Spinal cord (tissue), 10 donors: ENCODE data around the gene KIRREL3. TPM values are rescaled to one million over a fixed set of nuclear protein-coding genes. Genes with fewer than 3 reads are reported as not detected.
"Not testable (repeated sequence)": the region's sequence is repeated elsewhere in the genome, so short reads cannot be mapped to it uniquely, and the experiment has no call there.

ENCODE experiments used
- DNase-seq, 6 donors: peaks; one replicate each; pipeline versions ENCODE4 v3.0.0 to v3.0.0-alpha.2; 2013 to 2015; ENCODE audit warnings: low spot score in 6 of 6, low read depth in 4 of 6
- H3K27ac ChIP-seq: one replicate; pipeline ENCODE4 v1.5.1; 2013; ENCODE audit warnings: low read depth, low read length, control low read depth
- H3K27me3 ChIP-seq: one replicate; pipeline ENCODE4 v1.6.1; 2013; ENCODE audit warnings: low read length; ENCODE audit not compliant: control insufficient read depth, insufficient read depth
- H3K36me3 ChIP-seq: one replicate; pipeline ENCODE4 v1.6.1; 2013; ENCODE audit warnings: low read length; ENCODE audit not compliant: control insufficient read depth, insufficient read depth
- H3K4me1 ChIP-seq: one replicate; pipeline ENCODE4 v1.6.1; 2013; ENCODE audit warnings: low read length; ENCODE audit not compliant: control insufficient read depth, insufficient read depth
- H3K4me3 ChIP-seq: one replicate; pipeline ENCODE4 v1.5.1; 2013; ENCODE audit warnings: low read depth, low read length, control low read depth
- H3K9me3 ChIP-seq: one replicate; pipeline ENCODE4 v1.6.1; 2013; ENCODE audit warnings: low read length; ENCODE audit not compliant: control insufficient read depth, insufficient read depth
- WGBS: methylation state at CpG from one replicate; pipeline ENCODE4 v1.1.5; 2013; ENCODE audit warnings: missing lambda C conversion rate; ENCODE audit not compliant: insufficient coverage; 5-methylcytosine and 5-hydroxymethylcytosine counted together
- polyA plus RNA-seq, 2 donors: library from polyadenylated mRNA; unstranded; fragments of 120-200 nt; gene quantifications; one replicate each; pipeline ENCODE4 v1.2.1, GENCODE V29; 2013; ENCODE audit not compliant: insufficient read length in 2 of 2
- total RNA-seq, 2 donors: library from RNA; depleted of rRNA in 1 of 2; stranded (reverse); fragments of 120-200 nt in 1 of 2; fragments of >200 nt in 1 of 2; gene quantifications; one replicate each; pipeline versions ENCODE4 v1.2.3 to v1.2.4, GENCODE V29; 2013 to 2014
- donor health status: healthy.

The KIRREL3 gene
- total and polyA plus RNA-seq, 4 donors, result 10.0 to 58.1 (median 31.7) TPM

GRCh38 chr11:126969865-126970479, 30.6 kb downstream of the KIRREL3 start:
- H3K9me3 ChIP-seq, result no peaks in the 10 kb centered on the region
- no peaks in the 10 kb centered on the region for H3K27me3 ChIP-seq
- H3K4me1 ChIP-seq, result peaks cover 13% of the 10 kb centered on the region
- peak in 2 of 6 donors; percentile 40 to 66 for DNase-seq
- peaks cover 3% of the 10 kb centered on the region for H3K36me3 ChIP-seq
- no peak overlapping the region for H3K27ac ChIP-seq
- 77% methylated on average over 2 of the region's 6 CpGs for WGBS
- H3K4me3 ChIP-seq, result no peak overlapping the region

GRCh38 chr11:126968915-126969314, 31.7 kb downstream of the KIRREL3 start:
- H3K27me3 ChIP-seq, result no peaks in the 10 kb centered on the region
- no peak overlapping the region for H3K27ac ChIP-seq
- WGBS, result 68% methylated on average over 10 of the region's 14 CpGs
- H3K4me1 ChIP-seq, result peaks cover 13% of the 10 kb centered on the region
- H3K36me3 ChIP-seq, result peaks cover 3% of the 10 kb centered on the region
- no peaks in the 10 kb centered on the region for H3K9me3 ChIP-seq
- H3K4me3 ChIP-seq, result no peak overlapping the region
- DNase-seq, result no peak

- H3K36me3 ChIP-seq, result no peaks in the 10 kb centered on the region
- no CpG with 5 or more reads among the region's 6 CpGs for WGBS
- no peaks in the 10 kb centered on the region for H3K27me3 ChIP-seq
- DNase-seq, result no peak
- no peaks in the 10 kb centered on the region for H3K9me3 ChIP-seq
- H3K4me3 ChIP-seq, result no peak overlapping the region
- no peak overlapping the region for H3K27ac ChIP-seq
- H3K4me1 ChIP-seq, result peaks cover 13% of the 10 kb centered on the region
Observed at GRCh38 chr11:126965331-126965730, 35.2 kb downstream of the KIRREL3 start.

GRCh38 chr11:126963603-126964363, 36.8 kb downstream of the KIRREL3 start:
- no CpG with 5 or more reads among the region's 3 CpGs for WGBS
- Histone ChIP-seq H3K27me3 (no peaks in the 10 kb centered on the region), H3K4me1 (peaks cover 7% of the 10 kb centered on the region), H3K27ac (no peak overlapping the region), H3K9me3 (no peaks in the 10 kb centered on the region), H3K4me3 (no peak overlapping the region), H3K36me3 (no peaks in the 10 kb centered on the region)
- no peak for DNase-seq

- peaks cover 3% of the 10 kb centered on the region for H3K4me1 ChIP-seq
- DNase-seq, result no peak
- H3K27ac ChIP-seq, result no peak overlapping the region
- WGBS, result no CpG with 5 or more reads among the region's 1 CpG
- H3K4me3 ChIP-seq, result no peak overlapping the region
- H3K9me3 ChIP-seq, result no peaks in the 10 kb centered on the region
- no peaks in the 10 kb centered on the region for H3K27me3 ChIP-seq
- H3K36me3 ChIP-seq, result no peaks in the 10 kb centered on the region
Observed at GRCh38 chr11:126963115-126963514, 37.5 kb downstream of the KIRREL3 start.

- 66% methylated on average over 4 of the region's 4 CpGs for WGBS
Observed at GRCh38 chr11:126959700-126960099, 40.9 kb downstream of the KIRREL3 start.

GRCh38 chr11:126956635-126957034, 43.9 kb downstream of the KIRREL3 start:
- no peaks in the 10 kb centered on the region for H3K9me3 ChIP-seq
- peak in 1 of 6 donors; percentile 58 for DNase-seq
- H3K4me1 ChIP-seq, result peaks cover 3% of the 10 kb centered on the region
- WGBS, result 72% methylated on average over 10 of the region's 10 CpGs
- no peak overlapping the region for H3K27ac ChIP-seq
- H3K36me3 ChIP-seq, result no peaks in the 10 kb centered on the region
- no peaks in the 10 kb centered on the region for H3K27me3 ChIP-seq
- no peak overlapping the region for H3K4me3 ChIP-seq

More at GRCh38 chr11:126959700-126960099, 40.9 kb downstream of the KIRREL3 start:
- DNase-seq, result no peak
- H3K9me3 ChIP-seq, result no peaks in the 10 kb centered on the region
- H3K27me3 ChIP-seq, result no peaks in the 10 kb centered on the region
- no peak overlapping the region for H3K4me3 ChIP-seq
- H3K36me3 ChIP-seq, result no peaks in the 10 kb centered on the region
- no peak overlapping the region for H3K27ac ChIP-seq
- peaks cover 3% of the 10 kb centered on the region for H3K4me1 ChIP-seq

- H3K27ac ChIP-seq, H3K4me3 ChIP-seq, H3K36me3 ChIP-seq, H3K27me3 ChIP-seq, H3K4me1 ChIP-seq, H3K9me3 ChIP-seq, DNase-seq: not testable (repeated sequence)
- no CpG with 5 or more reads among the region's 2 CpGs for WGBS
Observed at GRCh38 chr11:126952533-126952932, 48.0 kb downstream of the KIRREL3 start.

- DNase-seq, result no peak
- no peaks in the 10 kb centered on the region for H3K27me3 ChIP-seq
- no peaks in the 10 kb centered on the region for H3K9me3 ChIP-seq
- WGBS, result 100% methylated on average over 1 of the region's 3 CpGs
- H3K27ac ChIP-seq, result no peak overlapping the region
- no peak overlapping the region for H3K4me3 ChIP-seq
- peaks cover 3% of the 10 kb centered on the region for H3K4me1 ChIP-seq
- H3K36me3 ChIP-seq, result no peaks in the 10 kb centered on the region
Observed at GRCh38 chr11:126951465-126951864, 49.1 kb downstream of the KIRREL3 start.
